GM18909 (cell line): ENCODE measurements around the gene KIAA1549.

Source experiments
- ATAC-seq: cut with Tn5 transposase; IDR thresholded peaks from one replicate; pipeline ENCODE4 v1.9.1; 2021; ENCODE audit warnings: mild to moderate bottlenecking; ENCODE audit not compliant: unreplicated experiment, poor library complexity

Gene KIAA1549

GRCh38 chr7:138866353-138866752, 114.8 kb downstream of the KIAA1549 start:
- ATAC-seq, result no peak

GRCh38 chr7:138865843-138866242, 115.3 kb downstream of the KIAA1549 start:
- peak; percentile 67 for ATAC-seq

- ATAC-seq, result no peak
These were observed 116.5 kb downstream of the KIAA1549 start for GRCh38 chr7:138864667-138865066.

DNA sequence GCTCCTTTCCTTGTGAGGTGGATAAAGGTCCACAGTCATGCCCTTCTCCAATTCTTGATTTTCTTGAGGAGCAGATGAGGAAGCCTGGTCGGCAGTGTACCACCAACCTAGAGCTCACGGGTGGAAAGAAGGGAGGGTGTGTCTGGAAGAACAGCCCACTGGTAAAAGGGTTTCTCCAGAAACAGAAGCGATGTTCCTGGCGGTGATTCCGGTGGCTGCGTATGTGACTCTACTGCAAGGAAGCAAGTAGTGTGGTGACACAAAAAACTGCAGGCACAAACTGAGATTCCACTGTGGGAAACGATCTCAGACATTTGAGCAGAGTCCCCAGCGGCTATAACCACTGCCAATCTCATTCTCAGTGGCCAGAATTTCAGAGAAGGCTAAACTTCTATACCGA, 117.3 kb downstream of the KIAA1549 start:
- no peak for ATAC-seq

DNA sequence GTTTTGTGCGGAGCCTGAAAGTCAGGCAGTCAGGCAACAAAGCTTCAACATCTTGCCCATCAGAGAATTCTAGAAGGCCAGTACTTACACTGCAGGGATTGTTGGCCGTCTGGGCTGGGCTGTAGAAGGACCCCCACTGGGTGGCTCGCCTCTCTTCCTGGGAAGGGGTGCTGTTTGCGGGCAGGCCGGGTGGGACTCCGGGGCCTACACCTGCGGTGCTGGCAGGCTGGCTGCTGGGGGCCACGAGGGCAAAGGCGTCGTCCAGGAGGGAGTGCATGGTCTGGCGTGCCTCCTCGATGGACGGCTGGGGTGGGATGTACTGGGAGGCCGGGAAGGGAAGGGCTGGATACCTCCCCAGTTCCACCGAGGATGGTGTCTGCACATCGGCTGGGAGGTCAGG, 120.1 kb downstream of the KIAA1549 start:
- no peak for ATAC-seq

- no peak for ATAC-seq
These were observed 123.5 kb downstream of the KIAA1549 start for GRCh38 chr7:138857728-138858127.

DNA sequence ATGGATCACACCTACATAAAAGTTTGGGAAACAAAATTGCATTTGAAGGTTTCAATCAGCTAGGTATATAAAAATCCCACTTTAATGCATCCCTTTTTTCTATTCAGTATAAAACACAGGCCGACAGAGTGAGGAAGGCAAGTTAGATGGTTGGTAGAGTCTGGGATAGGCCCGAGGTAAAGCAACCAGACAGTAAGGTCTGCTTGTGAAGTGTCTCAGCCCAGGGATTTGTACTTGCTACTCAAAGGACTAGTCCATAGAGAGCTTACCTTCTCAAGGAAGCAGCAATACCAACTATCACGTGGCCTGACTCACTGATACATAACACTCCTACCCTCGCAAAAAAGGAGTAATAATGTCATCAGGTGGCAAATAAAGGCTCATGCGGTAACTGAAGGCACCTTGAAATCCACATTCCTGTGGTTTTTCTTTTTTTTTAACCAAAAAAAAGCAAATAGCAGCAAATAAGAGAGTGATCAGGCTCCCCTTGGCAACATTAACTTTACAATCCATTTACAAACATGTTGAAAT, 127.0 kb downstream of the KIAA1549 start:
- ATAC-seq, result no peak

GRCh38 chr7:138853448-138853847, 127.7 kb downstream of the KIAA1549 start:
- ATAC-seq, result no peak

GRCh38 chr7:138852469-138852868, 128.7 kb downstream of the KIAA1549 start:
- no peak for ATAC-seq

DNA sequence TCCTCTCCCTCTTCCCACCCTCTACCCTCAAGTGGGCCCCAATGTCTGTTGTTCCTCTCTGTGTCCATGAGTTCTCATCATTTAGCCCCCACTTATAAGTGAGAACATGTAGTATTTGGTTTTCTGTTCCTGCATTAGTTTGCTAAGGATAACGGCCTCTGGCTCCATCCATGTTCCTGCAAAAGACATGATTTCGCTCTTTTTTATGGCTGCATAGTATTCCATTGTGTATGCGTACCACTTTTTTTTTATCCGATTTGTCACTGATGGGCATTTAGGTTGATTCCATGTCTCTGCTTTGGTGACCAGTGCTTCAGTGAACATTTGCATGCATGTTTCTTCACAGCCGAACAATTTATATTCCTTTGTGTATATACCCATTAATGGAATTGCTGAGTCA, 131.5 kb downstream of the KIAA1549 start:
- no peak for ATAC-seq

DNA sequence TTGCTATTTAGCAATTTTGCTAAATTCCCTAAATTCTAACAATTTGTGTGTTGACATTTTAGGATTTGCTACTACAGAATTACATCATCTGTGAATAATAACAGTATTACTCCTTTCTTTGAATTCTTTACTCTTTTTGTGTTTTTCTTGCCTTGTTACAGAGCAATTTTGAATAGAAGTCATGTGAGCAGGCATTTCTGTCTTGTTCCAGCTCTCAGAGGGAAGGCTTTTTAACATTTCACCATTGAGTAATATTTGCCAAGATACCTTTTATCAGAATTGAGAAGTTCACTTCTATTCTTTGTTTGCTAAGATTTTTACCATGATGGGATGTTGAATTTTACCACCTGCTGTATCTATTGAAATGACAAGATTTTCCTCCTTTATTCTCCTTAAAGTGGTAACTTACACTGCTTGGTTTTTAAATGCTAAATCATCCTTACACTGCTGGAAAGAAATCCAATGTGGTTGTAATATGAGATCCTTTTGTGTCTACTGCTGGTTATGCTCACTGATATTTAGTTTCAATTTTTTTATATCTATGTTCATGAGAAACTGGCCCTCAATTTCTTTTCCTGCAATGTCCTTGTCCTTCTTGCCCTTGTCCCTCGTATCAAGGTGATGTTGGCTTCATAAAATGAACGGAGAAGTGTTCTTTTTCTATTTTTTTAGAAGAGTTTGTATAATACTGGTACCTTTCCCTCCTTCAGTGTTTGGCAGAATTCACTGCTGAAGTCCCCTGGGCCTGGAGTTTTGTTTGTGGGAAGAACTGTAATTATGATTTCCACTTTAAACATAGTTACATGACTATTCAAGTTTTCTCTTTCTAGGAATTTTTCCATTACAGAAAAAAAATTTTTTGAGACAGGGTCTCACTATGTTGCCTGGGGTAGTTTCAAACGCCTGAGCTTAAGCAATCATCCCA, 132.9 kb downstream of the KIAA1549 start:
- no peak for ATAC-seq

DNA sequence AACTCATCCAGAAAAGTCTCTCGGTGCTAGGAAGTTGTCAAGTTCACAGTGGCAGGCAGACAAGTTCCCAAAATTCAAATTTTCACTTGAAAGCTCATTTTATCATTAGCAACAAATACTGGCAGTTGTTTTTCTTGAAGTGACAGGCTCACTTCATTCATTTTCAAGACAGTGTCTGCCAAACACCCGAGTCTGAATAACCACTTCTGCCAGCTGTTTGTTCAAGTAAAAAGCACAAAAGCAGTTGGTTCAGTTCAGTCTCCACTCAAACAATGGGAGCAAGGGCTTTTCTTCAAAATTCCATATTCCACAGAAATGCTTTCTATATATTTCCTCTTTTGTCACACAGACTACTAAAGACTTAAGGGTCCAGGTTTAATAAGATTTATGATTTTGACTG, 135.5 kb downstream of the KIAA1549 start:
- no peak for ATAC-seq

DNA sequence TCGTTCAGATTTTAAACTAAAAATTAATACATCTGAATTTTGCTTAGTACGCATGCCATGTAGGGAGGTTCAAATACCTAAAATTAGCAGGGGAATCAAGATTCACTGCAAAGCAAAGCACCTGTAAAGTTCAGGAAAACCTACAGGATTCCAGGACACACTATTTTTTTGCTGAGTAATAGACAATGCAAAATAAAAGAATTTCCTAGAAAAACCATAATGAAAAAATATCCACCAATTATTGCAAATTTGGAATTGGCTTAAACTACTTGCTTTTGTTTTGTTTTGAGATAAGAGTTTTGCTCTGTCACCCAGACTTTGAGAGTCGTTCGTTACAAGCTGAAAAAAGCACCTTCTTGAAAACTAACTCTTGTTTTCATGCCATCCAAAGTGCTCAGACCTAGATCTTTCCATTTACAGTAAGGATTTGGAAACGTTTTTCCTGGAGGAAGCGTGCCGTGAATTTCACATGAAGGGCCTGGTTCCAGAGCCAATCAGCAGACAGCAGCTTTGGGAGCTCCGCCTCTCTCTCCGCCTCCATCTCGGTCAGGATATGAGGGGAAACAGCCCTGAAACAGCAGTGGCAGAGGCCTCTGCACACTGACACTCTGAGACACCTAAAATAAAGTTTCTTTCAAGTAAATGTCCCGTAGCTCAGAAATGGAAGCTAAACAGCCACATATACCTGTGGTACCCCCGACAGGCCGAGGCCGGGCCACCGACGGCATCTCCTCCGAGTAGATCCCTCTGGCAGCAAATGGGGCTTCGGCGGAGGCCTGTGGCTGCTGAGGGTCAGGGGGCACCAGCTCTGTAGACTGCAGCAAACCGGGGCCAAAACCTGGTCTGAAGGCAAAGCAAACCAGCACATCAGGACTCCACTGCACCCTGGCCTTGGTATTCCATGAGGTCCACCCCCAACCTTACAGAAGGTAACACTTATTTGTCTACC, 137.3 kb downstream of the KIAA1549 start:
- no peak for ATAC-seq

- no peak for ATAC-seq
These were observed 139.1 kb downstream of the KIAA1549 start for GRCh38 chr7:138842111-138842510.

GRCh38 chr7:138838166-138838565, 143.0 kb downstream of the KIAA1549 start:
- ATAC-seq, result no peak

GRCh38 chr7:138837627-138838026, 143.6 kb downstream of the KIAA1549 start:
- ATAC-seq, result no peak

- ATAC-seq, result no peak
These were observed 146.1 kb downstream of the KIAA1549 start for GRCh38 chr7:138835087-138835486.

- no peak for ATAC-seq
These were observed 146.6 kb downstream of the KIAA1549 start for GRCh38 chr7:138834583-138834982.

DNA sequence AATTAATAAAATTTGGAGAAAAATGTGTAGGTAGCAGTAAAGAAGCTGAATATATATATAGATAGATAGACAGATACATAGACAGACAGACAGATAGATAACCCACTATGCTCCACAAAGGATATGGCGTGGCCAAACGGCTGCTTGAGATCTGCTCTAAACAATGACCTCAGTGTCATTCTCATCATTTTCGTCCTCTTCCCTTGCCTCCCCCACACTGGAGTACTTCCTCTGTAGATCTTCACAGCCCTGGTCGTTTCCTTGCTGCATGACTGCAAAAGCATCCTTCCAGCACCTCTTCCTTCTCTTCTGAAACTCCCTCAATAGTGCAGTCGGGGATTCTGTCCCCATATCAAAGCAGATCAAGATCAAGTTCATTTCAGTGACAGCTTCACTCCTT, 147.6 kb downstream of the KIAA1549 start:
- ATAC-seq, result no peak

DNA sequence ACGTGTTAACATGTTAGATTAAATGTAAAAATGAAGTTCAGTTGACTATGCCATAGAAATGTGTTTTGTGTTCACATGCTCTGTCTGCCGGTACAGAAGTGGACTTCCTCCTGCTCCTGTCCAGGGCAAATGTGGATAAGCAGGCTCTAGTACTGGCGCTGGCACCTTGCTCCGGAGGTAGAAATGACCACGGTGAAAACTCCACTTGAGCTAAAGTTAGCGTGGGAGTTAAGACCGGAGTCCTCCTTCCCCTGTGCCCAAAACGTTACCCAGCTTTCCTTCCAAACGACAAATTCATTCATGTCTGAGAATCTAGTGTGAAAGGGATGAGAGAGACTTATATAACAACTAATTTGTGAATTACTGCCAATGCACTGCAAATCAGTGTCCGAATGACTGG, 148.2 kb downstream of the KIAA1549 start:
- no peak for ATAC-seq

DNA sequence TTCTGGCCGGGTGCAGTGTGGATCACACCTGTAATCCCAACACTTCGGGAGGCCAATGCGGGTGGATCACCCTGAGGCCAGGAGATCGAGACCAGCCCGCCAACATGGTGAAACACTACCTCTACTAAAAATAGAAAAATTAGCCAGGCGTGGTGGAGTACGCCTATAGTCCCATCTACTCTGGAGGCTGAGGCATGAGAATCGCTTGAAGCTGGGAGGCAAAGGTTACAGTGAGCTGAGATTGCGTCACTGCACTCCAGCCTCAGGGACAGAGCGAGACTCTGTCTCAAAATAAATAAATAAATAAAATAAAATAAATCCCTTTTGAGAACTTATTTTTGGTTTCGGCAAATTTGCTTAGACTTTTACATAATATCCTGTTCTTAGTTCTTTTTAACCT, 151.9 kb downstream of the KIAA1549 start:
- ATAC-seq, result no peak
